Colonic mucosa (tissue), 4 donors: ENCODE data around the gene SLC7A1. TPM values are rescaled to one million over a fixed set of nuclear protein-coding genes. Genes with fewer than 3 reads are reported as not detected.

Experiments
- DNase-seq: peaks from one replicate; pipeline ENCODE4 v3.0.0-alpha.2; 2020
- H3K27ac ChIP-seq: fragments of 200-600 bp; one replicate; pipeline ENCODE4 v1.8.0; 2021
- H3K27me3 ChIP-seq: fragments of 200-600 bp; one replicate; pipeline ENCODE4 v1.8.0; 2021
- H3K36me3 ChIP-seq: fragments of 200-600 bp; one replicate; pipeline ENCODE4 v1.8.0; 2021
- H3K4me1 ChIP-seq: fragments of 200-600 bp; one replicate; pipeline ENCODE4 v1.8.0; 2021; ENCODE audit warnings: mild to moderate bottlenecking
- H3K4me3 ChIP-seq: fragments of 200-600 bp; one replicate; pipeline ENCODE4 v1.8.0; 2021
- H3K9ac ChIP-seq, 2 donors: one replicate each; pipeline ENCODE4 v1.7.0; 2013; ENCODE audit warnings: control low read depth in 2 of 2, low read depth in 2 of 2, low read length in 2 of 2
- H3K9me3 ChIP-seq: fragments of 200-600 bp; one replicate; pipeline ENCODE4 v1.8.0; 2021
- intact Hi-C: fragments of 100-400 bp; cut with DNase I; formaldehyde crosslinking; loops from one replicate; pipeline ENCODE4 v1.14.1; 2022
- total RNA-seq, 2 donors: library from RNA; stranded (reverse); fragmentation: NEBNext Ultra II Directional in 1 of 2; extraction: Animal tissue kit (Norgen Biotek cat#: 25700) in 1 of 2; gene quantifications; one replicate each; pipeline ENCODE4 v1.2.1, GENCODE V29; 2021
- TF ChIP-seq, protein P1 (sequence below): fragments of 200-600 bp; IDR thresholded peaks from one replicate; pipeline ENCODE4 v1.8.0; 2022; ENCODE audit warnings: antibody characterized with exemption, mild to moderate bottlenecking
- donor health status: healthy.
- donor health status: DM: no; HTN: no; CAD: no.
- donor health status: DM: no; HTN: no; CAD: no.

The SLC7A1 gene
- total RNA-seq, 2 donors from 2014 or later: 52.4 to 62.8 TPM

DNA sequence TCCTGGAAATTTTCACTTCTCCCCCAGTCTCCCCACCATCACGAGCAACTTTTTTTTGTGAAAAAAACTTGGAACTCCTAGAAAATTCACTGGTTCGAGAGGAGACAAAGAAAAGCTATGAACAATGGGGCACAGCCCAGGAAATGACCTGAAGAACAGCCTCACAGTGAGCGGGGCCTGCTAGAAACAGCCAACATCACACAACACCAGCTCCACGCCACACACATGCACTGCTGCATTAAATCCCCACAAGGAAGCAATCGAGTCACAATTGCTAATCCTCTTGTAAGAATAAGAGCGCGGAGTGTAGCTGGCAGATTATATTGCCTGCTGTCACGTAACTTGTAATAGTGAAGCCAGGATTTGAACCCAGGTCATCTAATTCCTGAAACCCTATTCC is 48.8 kb downstream of the SLC7A1 start:
- Histone ChIP-seq H3K9ac (no peak overlapping the region), H3K9me3 (no peaks in the 10 kb centered on the region), H3K4me3 (no peak overlapping the region), H3K36me3 (no peaks in the 10 kb centered on the region), H3K4me1 (no peaks in the 10 kb centered on the region), H3K27me3 (no peaks in the 10 kb centered on the region), H3K27ac (no peak overlapping the region)
- TF ChIP-seq, protein P1, sequence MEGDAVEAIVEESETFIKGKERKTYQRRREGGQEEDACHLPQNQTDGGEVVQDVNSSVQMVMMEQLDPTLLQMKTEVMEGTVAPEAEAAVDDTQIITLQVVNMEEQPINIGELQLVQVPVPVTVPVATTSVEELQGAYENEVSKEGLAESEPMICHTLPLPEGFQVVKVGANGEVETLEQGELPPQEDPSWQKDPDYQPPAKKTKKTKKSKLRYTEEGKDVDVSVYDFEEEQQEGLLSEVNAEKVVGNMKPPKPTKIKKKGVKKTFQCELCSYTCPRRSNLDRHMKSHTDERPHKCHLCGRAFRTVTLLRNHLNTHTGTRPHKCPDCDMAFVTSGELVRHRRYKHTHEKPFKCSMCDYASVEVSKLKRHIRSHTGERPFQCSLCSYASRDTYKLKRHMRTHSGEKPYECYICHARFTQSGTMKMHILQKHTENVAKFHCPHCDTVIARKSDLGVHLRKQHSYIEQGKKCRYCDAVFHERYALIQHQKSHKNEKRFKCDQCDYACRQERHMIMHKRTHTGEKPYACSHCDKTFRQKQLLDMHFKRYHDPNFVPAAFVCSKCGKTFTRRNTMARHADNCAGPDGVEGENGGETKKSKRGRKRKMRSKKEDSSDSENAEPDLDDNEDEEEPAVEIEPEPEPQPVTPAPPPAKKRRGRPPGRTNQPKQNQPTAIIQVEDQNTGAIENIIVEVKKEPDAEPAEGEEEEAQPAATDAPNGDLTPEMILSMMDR: no peak
- no peak for DNase-seq
- intact Hi-C loops: no loop called here

DNA sequence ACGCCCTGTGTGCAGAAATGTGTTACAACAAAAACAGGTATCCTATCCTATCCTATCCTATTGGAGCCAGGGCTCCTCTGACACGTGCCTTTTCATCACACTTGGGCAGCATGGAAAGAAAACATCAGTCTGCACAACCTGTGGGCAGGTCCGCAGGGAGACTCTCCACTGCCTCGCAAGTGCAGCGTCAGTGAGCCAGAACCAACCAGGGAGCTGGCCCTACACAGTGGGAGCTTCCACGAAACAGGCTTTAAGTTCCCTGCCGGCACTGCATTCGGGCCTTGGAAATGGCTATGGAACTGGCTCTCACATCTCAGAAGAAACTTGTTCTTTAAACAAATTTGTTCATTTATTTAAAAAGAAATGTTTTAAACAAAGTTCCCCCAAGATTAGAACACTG is 49.5 kb downstream of the SLC7A1 start:
- Histone ChIP-seq H3K4me3 (no peak overlapping the region), H3K36me3 (no peaks in the 10 kb centered on the region), H3K9ac (no peak overlapping the region), H3K9me3 (no peaks in the 10 kb centered on the region), H3K27me3 (no peaks in the 10 kb centered on the region), H3K4me1 (no peaks in the 10 kb centered on the region), H3K27ac (no peak overlapping the region)
- TF ChIP-seq, protein P1: no peak
- intact Hi-C loops: no loop called here
- no peak for DNase-seq

DNA sequence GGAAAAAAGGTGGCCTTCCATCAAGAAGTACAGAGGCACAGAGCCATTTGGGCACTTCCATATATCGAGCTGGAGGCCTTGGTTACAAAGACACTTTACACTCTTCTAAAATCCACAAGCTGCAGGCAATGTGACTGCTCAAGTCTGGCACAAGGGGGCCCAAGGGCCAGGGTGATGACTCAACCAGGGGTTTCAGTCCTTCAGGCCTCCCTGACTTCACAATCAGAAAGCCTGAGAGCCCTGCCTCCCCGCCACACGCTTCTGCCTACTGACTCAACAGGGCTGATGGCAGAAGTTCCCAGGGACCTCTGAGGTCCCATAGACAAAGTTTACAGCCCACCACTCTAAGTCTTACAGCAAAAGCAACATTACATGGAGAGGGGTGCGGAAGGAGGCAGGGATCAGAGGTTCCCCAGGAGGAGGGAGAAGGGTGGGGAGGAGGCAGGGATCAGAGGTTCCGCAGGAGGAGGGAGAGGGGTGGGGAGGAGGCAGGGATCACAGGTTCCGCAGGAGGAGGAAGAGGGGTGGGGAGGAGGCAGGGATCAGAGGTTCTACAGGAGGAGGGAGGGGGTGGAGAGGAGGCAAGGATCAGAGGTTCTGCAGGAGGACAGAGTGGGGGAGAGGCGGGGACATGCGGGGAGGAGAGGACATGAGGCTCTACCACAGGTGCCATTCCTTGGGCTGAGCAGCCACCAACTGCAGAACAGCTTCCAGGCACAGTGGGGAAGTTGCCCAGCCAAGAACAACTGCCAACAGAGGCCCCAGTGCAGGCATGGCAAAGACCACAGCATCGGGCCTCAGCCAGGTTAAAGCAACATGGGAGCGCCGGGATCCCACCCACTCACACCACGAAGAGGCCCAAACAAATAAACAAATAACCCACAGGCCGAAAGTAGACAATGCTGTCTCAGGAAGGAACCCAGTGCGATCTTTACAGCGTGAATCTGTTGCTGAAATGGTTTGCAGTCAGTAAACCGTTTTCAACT is 52.0 kb downstream of the SLC7A1 start:
- DNase-seq: peak; percentile 29
- H3K27ac ChIP-seq: no peak overlapping the region

DNA sequence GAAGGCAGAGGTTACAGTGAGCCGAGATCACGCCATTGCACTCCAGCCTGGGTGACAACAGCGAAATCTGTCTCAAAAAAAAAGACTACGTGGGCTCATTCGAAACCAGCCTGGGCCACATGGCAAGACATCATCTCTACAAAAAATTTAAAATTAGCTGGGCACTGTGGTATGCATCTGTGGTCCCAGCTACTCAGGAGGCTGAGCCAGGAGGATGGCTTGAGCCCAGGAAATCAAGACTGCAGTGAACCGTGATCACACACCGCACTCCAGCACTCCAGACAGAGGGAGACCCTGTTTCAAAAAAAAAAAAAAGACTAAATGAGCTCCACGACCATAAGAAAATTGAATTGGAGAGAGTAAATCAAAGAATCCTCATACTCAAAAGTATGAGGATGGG is 53.1 kb downstream of the SLC7A1 start:
- intact Hi-C loops: no loop called here
- TF ChIP-seq, protein P1: no peak
- Histone ChIP-seq H3K27ac (no peak overlapping the region), H3K27me3 (no peaks in the 10 kb centered on the region), H3K36me3 (no peaks in the 10 kb centered on the region), H3K4me3 (no peak overlapping the region), H3K9me3 (no peaks in the 10 kb centered on the region), H3K9ac (no peak overlapping the region), H3K4me1 (no peaks in the 10 kb centered on the region)
- no peak for DNase-seq

More for the DNA sequence above, 52.0 kb downstream of the SLC7A1 start:
- Histone ChIP-seq H3K9ac (no peak overlapping the region), H3K27me3 (no peaks in the 10 kb centered on the region), H3K4me3 (no peak overlapping the region), H3K36me3 (no peaks in the 10 kb centered on the region), H3K9me3 (no peaks in the 10 kb centered on the region), H3K4me1 (no peaks in the 10 kb centered on the region)
- intact Hi-C loops: no loop called here
- TF ChIP-seq, protein P1: no peak

DNA sequence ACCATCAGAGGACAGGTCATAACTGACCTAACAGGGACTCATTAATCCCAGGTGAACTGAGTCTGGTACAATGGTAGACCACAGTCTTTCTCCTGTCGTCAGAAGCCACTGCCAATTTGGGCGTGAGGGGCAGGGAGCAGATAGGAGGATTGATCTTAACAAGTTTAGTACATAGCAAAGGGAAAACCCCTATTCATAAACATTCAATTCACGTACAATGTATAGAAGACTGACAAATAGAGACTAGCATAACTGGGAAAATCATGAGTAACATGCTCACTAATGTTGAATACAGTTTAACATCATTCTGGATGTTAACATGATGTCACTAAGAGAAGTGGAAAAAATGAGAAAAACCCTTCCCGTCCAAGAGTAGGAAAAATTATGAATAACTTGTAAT is 54.1 kb downstream of the SLC7A1 start:
- intact Hi-C loops: no loop called here
- Histone ChIP-seq H3K36me3 (no peaks in the 10 kb centered on the region), H3K4me3 (no peak overlapping the region), H3K27me3 (no peaks in the 10 kb centered on the region), H3K9ac (no peak overlapping the region), H3K4me1 (no peaks in the 10 kb centered on the region), H3K27ac (no peak overlapping the region), H3K9me3 (no peaks in the 10 kb centered on the region)
- TF ChIP-seq, protein P1: no peak
- no peak for DNase-seq
